Mesendoderm (in vitro differentiated cells): ENCODE data around the gene NPIPA8.
"Not testable (repeated sequence)": the region's sequence is repeated elsewhere in the genome, so short reads cannot be mapped to it uniquely, and the experiment has no call there.

Experiments
- DNase-seq: peaks from one replicate; pipeline ENCODE4 v3.0.0; 2013
- H2AK5ac ChIP-seq: 2 replicates; pipeline ENCODE4 v1.6.1; 2013; ENCODE audit warnings: low read length, inconsistent platforms
- H2BK120ac ChIP-seq: 2 replicates; pipeline ENCODE4 v1.6.1; 2013; ENCODE audit warnings: low read depth, mild to moderate bottlenecking, low read length, moderate library complexity, mixed read lengths
- H2BK15ac ChIP-seq: replicated peaks from 2 replicates; pipeline ENCODE4 v1.6.1; 2013; ENCODE audit warnings: low read depth, mild to moderate bottlenecking, moderate library complexity
- H2BK5ac ChIP-seq: 2 replicates; pipeline ENCODE4 v1.6.1; 2013; ENCODE audit warnings: low read length, inconsistent platforms
- H3K18ac ChIP-seq: 2 replicates; pipeline ENCODE4 v1.6.1; 2013; ENCODE audit warnings: mild to moderate bottlenecking, low read length, mixed read lengths
- H3K23ac ChIP-seq: one replicate; pipeline ENCODE4 v1.6.1; 2013; ENCODE audit warnings: low read length
- H3K27ac ChIP-seq: 2 replicates; pipeline ENCODE4 v1.5.1; 2013; ENCODE audit warnings: low read depth, mild to moderate bottlenecking, inconsistent platforms, low read length, moderate library complexity
- H3K27me3 ChIP-seq: 2 replicates; pipeline ENCODE4 v1.6.1; 2013; ENCODE audit warnings: low read length, control low read depth, mild to moderate bottlenecking, inconsistent platforms; ENCODE audit not compliant: insufficient read depth, poor library complexity
- H3K36me3 ChIP-seq: 2 replicates; pipeline ENCODE4 v1.6.1; 2013; ENCODE audit warnings: low read length, inconsistent platforms; ENCODE audit not compliant: control insufficient read depth, insufficient read depth
- H3K4ac ChIP-seq: one replicate; pipeline ENCODE4 v1.6.1; 2013; ENCODE audit warnings: low read depth, mild to moderate bottlenecking, low read length, moderate library complexity
- H3K4me1 ChIP-seq: 2 replicates; pipeline ENCODE4 v1.6.1; 2013; ENCODE audit warnings: low read depth, low read length, inconsistent platforms; ENCODE audit not compliant: control insufficient read depth
- H3K4me2 ChIP-seq: 2 replicates; pipeline ENCODE4 v1.6.1; 2013; ENCODE audit warnings: low read length
- H3K4me3 ChIP-seq: 2 replicates; pipeline ENCODE4 v1.5.1; 2013; ENCODE audit warnings: mild to moderate bottlenecking, low read length
- H3K56ac ChIP-seq: one replicate; pipeline ENCODE4 v1.6.1; 2013; ENCODE audit warnings: low read length
- H3K79me1 ChIP-seq: 2 replicates; pipeline ENCODE4 v1.6.1; 2013; ENCODE audit warnings: low read length, inconsistent platforms
- H3K79me2 ChIP-seq: 2 replicates; pipeline ENCODE4 v1.6.1; 2013; ENCODE audit warnings: mild to moderate bottlenecking, low read length; ENCODE audit not compliant: control insufficient read depth, insufficient read depth
- H3K9ac ChIP-seq: 2 replicates; pipeline ENCODE4 v1.6.1; 2013; ENCODE audit warnings: low read length, inconsistent platforms
- H4K5ac ChIP-seq: one replicate; pipeline ENCODE4 v1.6.1; 2013; ENCODE audit warnings: low read length
- H4K8ac ChIP-seq: one replicate; pipeline ENCODE4 v1.6.1; 2013; ENCODE audit warnings: low read depth, mild to moderate bottlenecking, control low read depth, low read length, moderate library complexity
- WGBS: extraction: QIAGEN DNeasy Blood & Tissue Kit; methylation state at CpG from one replicate; pipeline ENCODE4 v1.1.7; 2013; ENCODE audit warnings: low lambda C conversion rate, missing lambda C conversion rate; ENCODE audit not compliant: insufficient coverage; ENCODE audit errors: extremely low coverage; 5-methylcytosine and 5-hydroxymethylcytosine counted together

The NPIPA8 gene

GRCh38 chr16:18294371-18294770 is 42.2 kb downstream of the NPIPA8 start:
- H4K8ac ChIP-seq, H3K79me2 ChIP-seq, H3K4me3 ChIP-seq, H2AK5ac ChIP-seq, H3K23ac ChIP-seq, H4K5ac ChIP-seq, H2BK120ac ChIP-seq, H3K27ac ChIP-seq, H3K36me3 ChIP-seq, H3K4me1 ChIP-seq, DNase-seq, H3K56ac ChIP-seq, H2BK15ac ChIP-seq, H2BK5ac ChIP-seq, H3K27me3 ChIP-seq, H3K4me2 ChIP-seq, H3K79me1 ChIP-seq, H3K18ac ChIP-seq, H3K9ac ChIP-seq, H3K4ac ChIP-seq: not testable (repeated sequence)
- WGBS, result no CpG with 5 or more reads among the region's 5 CpGs

- not testable (repeated sequence) for H3K9ac ChIP-seq, H3K79me2 ChIP-seq, H3K36me3 ChIP-seq, H3K27me3 ChIP-seq, H3K23ac ChIP-seq, H2BK5ac ChIP-seq, H3K4me1 ChIP-seq, DNase-seq, H3K27ac ChIP-seq, H2BK120ac ChIP-seq, H3K4me3 ChIP-seq, H3K4ac ChIP-seq, H3K18ac ChIP-seq, H2BK15ac ChIP-seq, H3K56ac ChIP-seq, H4K8ac ChIP-seq, H3K79me1 ChIP-seq, H2AK5ac ChIP-seq, H4K5ac ChIP-seq, H3K4me2 ChIP-seq
- no CpG with 5 or more reads among the region's 3 CpGs for WGBS
These were observed 43.1 kb downstream of the NPIPA8 start for GRCh38 chr16:18293337-18293956.

GRCh38 chr16:18290959-18291358 is 45.6 kb downstream of the NPIPA8 start:
- H3K4me1 ChIP-seq, H2BK15ac ChIP-seq, H2BK5ac ChIP-seq, H2BK120ac ChIP-seq, H3K9ac ChIP-seq, DNase-seq, H3K4ac ChIP-seq, H3K27me3 ChIP-seq, H3K23ac ChIP-seq, H3K4me2 ChIP-seq, H3K56ac ChIP-seq, H3K79me2 ChIP-seq, H3K79me1 ChIP-seq, H3K4me3 ChIP-seq, H3K27ac ChIP-seq, H3K18ac ChIP-seq, H3K36me3 ChIP-seq, H4K5ac ChIP-seq, H2AK5ac ChIP-seq, H4K8ac ChIP-seq: not testable (repeated sequence)
- WGBS, result no CpG with 5 or more reads among the region's 2 CpGs

DNA sequence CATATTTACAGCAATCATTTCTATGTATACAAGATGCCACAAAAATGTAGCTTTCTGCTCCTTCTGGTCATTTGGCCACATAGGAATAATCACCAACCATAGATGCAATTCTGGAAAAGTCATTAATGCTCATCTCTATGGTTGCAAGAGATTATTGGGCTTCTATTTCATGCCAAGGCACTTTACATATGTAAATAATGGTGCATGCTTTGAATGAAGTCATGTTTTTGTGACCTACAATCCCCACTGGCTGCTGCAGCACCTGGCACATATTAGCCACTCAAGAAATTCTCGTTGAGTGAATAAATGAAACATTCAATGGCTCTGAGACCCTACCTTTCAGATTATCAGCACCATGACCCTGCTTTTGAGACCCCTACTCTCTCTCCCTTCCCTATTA is 50.2 kb downstream of the NPIPA8 start:
- not testable (repeated sequence) for H3K18ac ChIP-seq, H3K79me2 ChIP-seq, H3K4ac ChIP-seq, H2BK120ac ChIP-seq, H3K4me3 ChIP-seq, H2AK5ac ChIP-seq, H4K5ac ChIP-seq, H3K4me1 ChIP-seq, H3K9ac ChIP-seq, H2BK5ac ChIP-seq, H3K79me1 ChIP-seq, H2BK15ac ChIP-seq, H3K36me3 ChIP-seq, H3K27ac ChIP-seq, H3K4me2 ChIP-seq, H3K27me3 ChIP-seq, H3K56ac ChIP-seq, H3K23ac ChIP-seq, DNase-seq, H4K8ac ChIP-seq
- WGBS, result no CpG with 5 or more reads among the region's 1 CpG

- not testable (repeated sequence) for H2BK15ac ChIP-seq, H3K4me1 ChIP-seq, H3K56ac ChIP-seq, H3K9ac ChIP-seq, H4K8ac ChIP-seq, H2BK120ac ChIP-seq, H3K4me3 ChIP-seq, H3K36me3 ChIP-seq, H3K79me2 ChIP-seq, H3K79me1 ChIP-seq, H3K18ac ChIP-seq, H2AK5ac ChIP-seq, H3K4ac ChIP-seq, H4K5ac ChIP-seq, DNase-seq, H3K27me3 ChIP-seq, H3K27ac ChIP-seq, H3K4me2 ChIP-seq, H3K23ac ChIP-seq, H2BK5ac ChIP-seq
- no CpG with 5 or more reads among the region's 3 CpGs for WGBS
These were observed 56.2 kb downstream of the NPIPA8 start for GRCh38 chr16:18280319-18280718.

- H3K27me3 ChIP-seq, H3K4me2 ChIP-seq, H3K27ac ChIP-seq, H3K79me1 ChIP-seq, H4K5ac ChIP-seq, H3K4ac ChIP-seq, H3K18ac ChIP-seq, H3K56ac ChIP-seq, H3K9ac ChIP-seq, H3K36me3 ChIP-seq, H3K4me3 ChIP-seq, H2BK120ac ChIP-seq, H3K23ac ChIP-seq, H3K4me1 ChIP-seq, H4K8ac ChIP-seq, H2AK5ac ChIP-seq, H2BK15ac ChIP-seq, DNase-seq, H3K79me2 ChIP-seq, H2BK5ac ChIP-seq: not testable (repeated sequence)
- no CpG with 5 or more reads among the region's 3 CpGs for WGBS
These were observed 59.8 kb downstream of the NPIPA8 start for GRCh38 chr16:18276756-18277155.
